GM19238 (cell line): ENCODE results near the gene CKAP4.

Experiments used
- DNase-seq: peaks from one replicate; pipeline ENCODE4 v3.0.0; 2011; ENCODE audit warnings: low spot score; ENCODE audit not compliant: insufficient read length

The CKAP4 gene

GRCh38 chr12:106274575-106275121 lies 26.8 kb upstream of the CKAP4 start:
- no peak for DNase-seq

- DNase-seq: no peak
Observed at GRCh38 chr12:106274012-106274411, 26.2 kb upstream of the CKAP4 start.

GRCh38 chr12:106273491-106273890 lies 25.7 kb upstream of the CKAP4 start:
- no peak for DNase-seq

DNA sequence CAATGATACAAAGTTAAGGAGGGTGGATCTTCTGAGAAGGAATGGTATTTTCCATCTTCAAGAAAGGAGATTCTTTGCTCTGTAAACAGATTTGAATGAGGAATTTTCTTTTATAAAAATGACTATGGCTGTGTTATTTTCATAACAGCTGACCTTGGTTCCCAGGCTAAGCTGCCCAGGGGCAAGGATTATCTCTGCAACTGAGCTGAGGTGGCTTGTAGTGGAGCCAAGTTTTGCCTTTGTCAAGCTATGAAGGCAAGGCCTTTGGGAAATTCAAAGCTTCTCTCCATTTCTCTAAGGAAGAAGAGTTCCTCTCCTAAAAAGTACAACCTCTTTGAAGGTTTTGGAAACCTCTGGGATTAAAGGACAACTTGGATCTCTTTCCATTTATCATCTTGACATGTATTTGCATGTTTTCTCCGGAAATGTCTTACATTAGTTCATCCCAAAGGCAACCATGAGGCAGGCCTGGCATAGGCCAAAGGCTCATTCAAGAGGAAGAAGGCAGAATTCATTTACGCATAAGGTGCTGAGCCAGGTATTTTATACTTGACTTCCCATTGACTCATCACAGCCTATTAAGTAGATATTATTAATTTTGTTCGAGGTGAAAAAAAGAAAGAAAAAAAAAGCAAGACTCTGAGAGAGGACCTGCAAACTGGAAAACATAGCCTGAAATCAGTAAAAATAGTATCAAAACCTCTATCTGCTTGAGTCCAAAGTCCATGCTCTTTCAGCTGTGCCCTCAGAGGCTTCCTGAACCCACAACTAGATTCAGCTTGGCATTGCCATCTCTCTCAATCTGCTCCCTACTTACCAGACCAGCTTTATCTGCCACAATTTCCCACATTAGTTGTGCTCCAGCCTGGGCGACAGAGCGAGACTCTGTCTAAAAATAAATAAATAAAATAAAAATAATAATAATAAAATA lies 24.0 kb upstream of the CKAP4 start:
- no peak for DNase-seq

DNA sequence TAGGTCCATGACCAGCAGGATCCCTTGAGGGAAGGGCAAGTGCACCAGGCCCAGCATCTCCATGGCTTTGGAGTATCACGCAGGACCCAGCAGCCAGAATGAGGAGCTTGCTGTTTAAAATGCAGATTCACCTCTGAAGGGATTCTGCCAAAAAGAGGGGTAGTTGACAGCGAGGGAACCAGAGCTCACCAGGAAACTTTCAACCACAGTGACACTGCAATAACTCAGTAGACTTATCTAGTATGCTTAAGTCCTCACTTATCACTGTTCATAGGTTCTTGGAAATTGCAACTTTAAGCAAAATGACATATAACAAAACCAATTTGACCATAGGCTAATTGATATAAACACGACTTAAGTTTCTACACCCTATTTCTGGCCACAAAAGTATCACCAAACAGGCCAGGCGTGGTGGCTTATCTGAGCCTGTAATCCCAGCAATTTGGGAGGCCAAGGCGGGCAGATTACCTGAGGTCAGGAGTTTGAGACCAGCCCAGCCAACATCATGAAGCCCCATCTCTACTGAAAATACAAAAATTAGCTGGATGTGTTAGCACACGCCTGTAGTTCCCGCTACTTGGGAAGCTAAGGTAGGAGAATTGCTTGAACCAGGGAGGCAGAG lies 21.4 kb upstream of the CKAP4 start:
- DNase-seq: no peak

GRCh38 chr12:106267535-106267934 lies 19.7 kb upstream of the CKAP4 start:
- no peak for DNase-seq

DNA sequence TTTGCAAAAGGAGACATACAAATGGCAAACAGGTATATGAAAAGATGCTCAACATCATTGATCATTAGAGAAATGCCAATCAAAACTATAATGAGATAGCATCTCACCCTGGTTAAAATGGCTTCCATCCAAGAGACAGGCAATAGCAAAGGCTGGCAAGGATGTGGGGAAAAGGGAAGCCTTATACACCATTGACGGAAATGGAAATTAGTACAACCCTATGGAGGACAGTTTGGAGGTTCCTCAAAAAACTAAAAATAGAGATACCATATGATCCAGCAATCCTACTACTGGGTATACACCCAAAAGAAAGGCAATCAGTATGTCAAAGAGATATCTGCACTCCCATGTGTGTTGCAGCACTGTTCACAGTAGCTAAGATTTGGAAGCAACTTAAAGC lies 17.3 kb upstream of the CKAP4 start:
- no peak for DNase-seq

- no peak for DNase-seq
Observed at GRCh38 chr12:106258935-106259334, 11.1 kb upstream of the CKAP4 start.

DNA sequence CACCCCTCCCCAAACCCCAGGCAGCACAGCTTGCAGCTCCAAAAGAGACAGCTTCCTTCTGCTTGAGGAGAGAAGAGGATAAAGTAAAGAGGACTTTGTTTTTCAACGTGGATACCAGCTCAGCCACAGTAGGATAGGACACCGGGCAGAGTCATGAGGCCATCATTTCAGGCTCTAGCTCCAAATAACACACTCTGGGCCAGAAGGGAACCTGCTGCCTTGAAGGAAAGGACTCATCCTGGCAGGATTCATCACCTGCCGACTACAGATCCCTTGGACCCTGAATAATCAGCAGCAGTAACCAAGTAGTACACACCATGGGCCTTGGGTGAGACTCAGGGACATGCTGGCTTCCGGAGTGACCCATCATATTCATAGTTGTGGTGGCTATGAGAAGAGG lies 10.4 kb upstream of the CKAP4 start:
- DNase-seq: no peak

DNA sequence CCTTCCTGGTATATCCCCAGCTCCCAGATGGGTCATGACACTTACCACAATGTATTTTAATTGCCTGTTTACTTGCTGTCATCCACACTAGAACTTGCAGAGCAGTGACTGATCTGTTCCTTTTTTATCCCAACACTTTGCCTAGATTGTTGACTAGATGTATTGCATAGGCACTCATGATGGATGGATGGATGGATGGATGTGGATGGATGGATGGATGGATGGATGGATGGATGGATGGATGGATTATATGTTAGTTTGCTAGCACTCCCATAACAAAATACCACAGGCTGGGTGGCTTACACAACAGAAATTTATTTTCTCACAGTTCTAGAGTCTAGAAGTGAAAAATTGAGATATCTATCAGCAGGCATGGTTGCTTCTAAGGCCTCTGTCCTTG lies 8.7 kb upstream of the CKAP4 start:
- DNase-seq: no peak

GRCh38 chr12:106255952-106256351 lies 8.1 kb upstream of the CKAP4 start:
- no peak for DNase-seq

DNA sequence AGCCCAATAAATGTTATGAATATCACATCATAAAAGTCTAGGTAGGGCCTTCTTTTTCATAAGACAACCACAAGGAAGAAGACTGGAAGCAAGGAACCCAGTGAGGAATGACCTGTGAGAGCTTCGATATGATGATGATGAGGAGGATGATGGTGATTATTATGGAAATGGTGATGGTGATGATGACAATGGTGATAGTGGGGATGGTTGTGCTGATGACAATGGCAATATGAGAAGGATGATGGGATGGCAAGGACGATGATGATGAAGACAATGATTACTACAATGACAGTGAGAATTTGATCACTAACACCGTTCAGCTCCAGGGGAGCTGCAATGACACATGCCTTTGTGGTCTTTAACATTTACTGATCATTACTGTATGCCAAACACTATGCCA lies 7.7 kb upstream of the CKAP4 start:
- DNase-seq: no peak

GRCh38 chr12:106254724-106255123 lies 6.9 kb upstream of the CKAP4 start:
- DNase-seq: no peak

GRCh38 chr12:106251631-106252455 lies 4.0 kb upstream of the CKAP4 start:
- no peak for DNase-seq

GRCh38 chr12:106249411-106250135 lies 1.8 kb upstream of the CKAP4 start:
- DNase-seq: peak; percentile 63

DNA sequence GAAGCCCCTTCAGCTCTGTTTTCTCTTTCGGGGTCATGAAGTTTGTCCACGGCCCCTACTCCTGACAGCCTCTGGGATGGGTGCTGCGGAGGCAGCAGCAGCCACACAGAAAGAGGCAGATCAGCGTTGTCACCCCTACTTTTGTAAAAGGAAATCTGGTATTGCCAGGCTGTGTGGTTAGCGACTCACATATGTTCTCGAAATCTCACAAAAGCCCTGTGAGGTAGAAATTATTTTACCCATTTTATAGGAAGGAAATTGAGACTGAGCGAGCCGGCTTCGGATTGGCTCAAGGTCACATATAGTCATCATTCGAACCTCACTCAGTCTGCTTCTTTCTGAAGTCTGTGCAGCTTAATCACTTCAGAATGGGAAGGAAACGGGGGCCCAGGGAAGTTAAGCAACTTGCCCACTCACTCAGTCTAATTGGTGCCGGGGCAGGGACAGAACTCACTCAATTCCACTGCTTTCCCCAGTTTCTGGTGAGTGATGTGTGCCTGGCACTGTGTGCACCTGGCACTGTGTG lies 1.1 kb upstream of the CKAP4 start:
- no peak for DNase-seq

DNA sequence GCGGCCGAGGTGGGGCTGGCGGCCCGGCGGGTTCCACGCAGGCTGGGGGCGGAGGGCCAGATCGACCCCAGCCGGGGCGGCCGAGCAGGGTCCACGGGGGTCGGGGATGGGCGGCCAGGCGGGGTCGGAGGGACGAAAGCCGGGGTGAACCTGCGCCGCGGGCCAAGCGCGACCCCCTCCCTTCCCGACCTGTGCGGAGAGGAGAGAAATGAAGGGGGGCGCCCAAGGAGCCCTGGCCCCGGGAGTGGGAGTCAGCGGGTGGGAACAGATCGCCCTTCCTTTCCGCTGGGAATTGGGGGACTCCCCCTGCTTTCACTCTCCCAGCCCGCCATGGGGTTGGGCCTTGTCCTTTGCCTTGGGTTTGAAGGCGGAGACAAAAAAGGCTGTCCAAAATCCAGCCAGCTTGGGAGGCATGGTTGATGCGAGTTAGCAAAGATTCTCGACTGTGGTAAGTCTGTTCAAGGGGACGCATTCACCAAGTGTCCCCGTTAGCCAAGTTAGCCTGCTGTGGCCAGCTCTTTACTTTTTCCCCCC lies 559 bp upstream of the CKAP4 start:
- DNase-seq: peak; percentile 35

DNA sequence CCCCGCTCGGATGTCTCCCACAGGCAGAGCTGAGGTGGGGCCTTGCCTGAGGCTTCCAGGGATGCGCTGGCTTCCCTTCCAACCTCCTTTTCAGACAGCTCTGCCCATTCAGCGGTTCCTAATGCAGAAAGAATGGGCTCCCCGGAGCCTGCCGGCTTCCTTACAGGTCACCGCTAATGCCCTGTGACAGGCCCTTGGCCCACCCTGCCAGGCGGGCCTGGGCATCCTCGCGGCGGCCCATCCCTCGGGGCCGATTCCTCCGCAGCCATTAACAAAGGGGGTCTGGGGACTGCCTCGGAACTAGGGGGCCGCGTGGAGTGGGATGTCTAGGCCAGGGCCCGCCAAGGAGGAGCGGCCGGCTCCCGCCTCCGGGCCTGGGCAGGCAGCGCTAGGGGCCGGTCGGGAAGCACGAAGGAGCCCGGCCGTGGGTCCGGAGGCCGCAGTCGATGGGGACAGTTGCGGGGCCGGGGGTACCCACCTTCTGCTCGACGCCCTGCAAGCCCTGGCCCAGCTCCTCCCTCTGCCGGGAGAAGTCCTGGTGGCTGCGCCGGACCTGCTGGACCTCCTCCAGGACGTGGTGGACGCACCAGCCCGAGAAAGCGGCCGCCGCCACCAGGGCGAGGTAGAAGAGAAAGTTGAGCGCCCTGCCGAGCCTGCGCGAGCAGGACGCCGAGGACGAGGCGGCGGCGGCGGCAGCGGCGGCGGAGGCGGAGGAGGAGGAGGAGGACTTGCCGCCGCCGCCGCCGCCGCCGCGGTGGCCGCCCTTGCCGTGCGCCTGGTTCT lies 738 bp downstream of the CKAP4 start:
- DNase-seq: peak; percentile 44

- no peak for DNase-seq
Observed at GRCh38 chr12:106245767-106246166, 2.1 kb downstream of the CKAP4 start.

DNA sequence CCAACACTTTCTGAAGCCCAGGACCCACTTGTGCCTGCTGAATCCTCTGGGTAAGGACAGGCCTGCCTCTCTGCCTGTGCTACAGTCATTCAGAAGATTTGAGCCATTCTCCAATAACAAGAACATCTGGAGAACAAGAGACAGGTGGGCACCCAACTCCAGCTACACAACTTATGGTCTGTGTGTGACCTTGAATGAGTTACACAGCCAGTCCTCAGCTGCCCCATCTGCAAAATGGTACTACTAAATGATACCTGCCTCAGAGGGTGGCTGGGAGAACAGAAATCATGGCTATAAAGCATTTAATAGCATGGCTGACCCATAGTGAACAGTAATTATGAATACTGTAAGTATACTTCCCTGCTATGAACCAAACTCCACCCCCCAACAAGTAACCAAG lies 4.2 kb downstream of the CKAP4 start:
- DNase-seq: no peak
